ENCODE data around the gene CDK7. TPM values are rescaled to one million over a fixed set of nuclear protein-coding genes. Genes with fewer than 3 reads are reported as not detected.

CDK7 gene
- total and polyA plus RNA-seq, 2 donors (not counting 1 experiment from before 2014, with no cell fraction given): 12.3 to 30.6 TPM

GRCh38 chr5:69308046-69308553 is 73.4 kb downstream of the CDK7 start:
- intact Hi-C loops (cut with micrococcal nuclease): no loop called here
- no CpG with 5 or more reads among the region's 3 CpGs for WGBS (ENCODE audit: insufficient coverage)
- no peak overlapping the region for H3K4me3 Mint-ChIP-seq
- Histone ChIP-seq H3K4me2 (replicated peaks; ENCODE audit: low read depth, low read length, poor library complexity, severe bottlenecking) (no peak overlapping the region), H2AFZ (ENCODE audit: insufficient read depth, low read depth, low read length, poor library complexity, severe bottlenecking) (no peak overlapping the region), H4K20me1 (ENCODE audit: control insufficient read depth, insufficient read depth, low read length, poor library complexity, severe bottlenecking) (no peaks in the 10 kb centered on the region), H3K4me3 (ENCODE audit: control extremely low read depth in 1 of 5, extremely low read depth in 1 of 5, insufficient read depth in 1 of 5, low read depth in 2 of 5, low read length in 4 of 5) (no peak overlapping the region), H3K27me3 (replicated peaks in 1 of 4; ENCODE audit: control extremely low read depth in 1 of 4, control insufficient read depth in 3 of 4, insufficient read depth in 4 of 4, low read length in 3 of 4) (no peaks in the 10 kb centered on the region), H3K9ac (ENCODE audit: low read length) (no peak overlapping the region), H3K36me3 (replicated peaks in 1 of 2; ENCODE audit: control extremely low read depth in 1 of 2, control insufficient read depth in 1 of 2, extremely low read depth in 1 of 2, insufficient read depth in 2 of 2, low read length in 1 of 2) (peaks cover 3 to 25% of the 10 kb centered on the region in 2 experiments), H3K4me1 (ENCODE audit: control insufficient read depth in 2 of 2, insufficient read depth in 2 of 2, low read length in 2 of 2) (no peaks in the 10 kb centered on the region), H3K79me2 (ENCODE audit: control insufficient read depth, insufficient read depth, low read length) (no peaks in the 10 kb centered on the region), H3K9me3 (ENCODE audit: control extremely low read depth in 1 of 3, control insufficient read depth in 2 of 3, insufficient read depth in 1 of 3, low read length in 2 of 3) (peaks cover 0 to 11% (median 4%) of the 10 kb centered on the region in 3 donors), H3K27ac (ENCODE audit: low read length in 2 of 2) (no peak overlapping the region)
- H3K4me1 Mint-ChIP-seq: peaks cover 3% of the 10 kb centered on the region
- ChIA-PET CTCF (no interaction called here), POLR2A (no interaction called here)
- DNase-seq (no peak), ATAC-seq (ENCODE audit: low read depth) (no peak)
- H3K9me3 Mint-ChIP-seq (ENCODE audit: insufficient read depth): peaks cover 4% of the 10 kb centered on the region
- no peaks in the 10 kb centered on the region for H3K27me3 Mint-ChIP-seq
- no peak for TF ChIP-seq EZH2 (IDR thresholded peaks at IDR 0.05; ENCODE audit: borderline replicate concordance, insufficient read depth, low read depth, low read length, poor library complexity, severe bottlenecking)
- TF ChIP-seq CTCF (IDR thresholded peaks at IDR 0.05): no peak
- no peak overlapping the region for H3K27ac Mint-ChIP-seq

GRCh38 chr5:69309380-69309779 is 74.7 kb downstream of the CDK7 start:
- no peak overlapping the region for H3K4me2 ChIP-seq (replicated peaks; ENCODE audit: low read depth, low read length, poor library complexity, severe bottlenecking)
- Mint-ChIP-seq H3K27ac (no peak overlapping the region), H3K9me3 (ENCODE audit: insufficient read depth) (peaks cover 4% of the 10 kb centered on the region), H3K4me3 (no peak overlapping the region), H3K27me3 (no peaks in the 10 kb centered on the region), H3K4me1 (peaks cover 3% of the 10 kb centered on the region)
- no peak for ATAC-seq (ENCODE audit: low read depth)
- WGBS (ENCODE audit: insufficient coverage): 100% methylated on average over 5 of the region's 5 CpGs
- H3K9me3 ChIP-seq (ENCODE audit: control extremely low read depth in 1 of 3, control insufficient read depth in 2 of 3, insufficient read depth in 1 of 3, low read length in 2 of 3): peaks cover 0 to 11% (median 4%) of the 10 kb centered on the region in 3 donors
- no peak overlapping the region for H3K27ac ChIP-seq (ENCODE audit: low read length in 2 of 2)
- no peaks in the 10 kb centered on the region for H3K27me3 ChIP-seq (replicated peaks in 1 of 4; ENCODE audit: control extremely low read depth in 1 of 4, control insufficient read depth in 3 of 4, insufficient read depth in 4 of 4, low read length in 3 of 4)
- DNase-seq: no peak
- no peaks in the 10 kb centered on the region for H3K79me2 ChIP-seq (ENCODE audit: control insufficient read depth, insufficient read depth, low read length)
- H3K4me3 ChIP-seq (ENCODE audit: control extremely low read depth in 1 of 5, extremely low read depth in 1 of 5, insufficient read depth in 1 of 5, low read depth in 2 of 5, low read length in 4 of 5): no peak overlapping the region
- TF ChIP-seq CTCF (IDR thresholded peaks at IDR 0.05) (no peak), EZH2 (IDR thresholded peaks at IDR 0.05; ENCODE audit: borderline replicate concordance, insufficient read depth, low read depth, low read length, poor library complexity, severe bottlenecking) (no peak)
- intact Hi-C loops (cut with micrococcal nuclease): no loop called here
- peaks cover 3 to 32% of the 10 kb centered on the region in 2 experiments for H3K36me3 ChIP-seq (replicated peaks in 1 of 2; ENCODE audit: control extremely low read depth in 1 of 2, control insufficient read depth in 1 of 2, extremely low read depth in 1 of 2, insufficient read depth in 2 of 2, low read length in 1 of 2)
- POLR2A ChIA-PET: no interaction called here
- H3K9ac ChIP-seq (ENCODE audit: low read length): no peak overlapping the region
- H2AFZ ChIP-seq (ENCODE audit: insufficient read depth, low read depth, low read length, poor library complexity, severe bottlenecking): no peak overlapping the region
- CTCF ChIA-PET: no interaction called here
- no peaks in the 10 kb centered on the region for H3K4me1 ChIP-seq (ENCODE audit: control insufficient read depth in 2 of 2, insufficient read depth in 2 of 2, low read length in 2 of 2)
- no peaks in the 10 kb centered on the region for H4K20me1 ChIP-seq (ENCODE audit: control insufficient read depth, insufficient read depth, low read length, poor library complexity, severe bottlenecking)

Data from B cell (primary cell).